Activated naive CD4-positive, alpha-beta T cell treated with anti-CD3 and anti-CD28 coated beads, Interleukin-2, amount 10 ng/mL, durations not matched to agents 7 days and 5 days (primary cell): ENCODE measurements around the gene CCNK.

ENCODE experiments used
- CTCF ChIA-PET: fragments of 350-600 bp; sonication (Branson Sonifier 250); formaldehyde crosslinking; loops from one replicate; lab custom pipeline; 2021; ENCODE audit warnings: antibody characterized with exemption; lab: Charles Lee
- DNase-seq: peaks from one replicate; pipeline ENCODE4 v3.0.0-alpha.2; 2020
- H3K27ac Mint-ChIP-seq: one replicate; pipeline ENCODE4 v1.8.0; 2021; ENCODE audit warnings: mild to moderate bottlenecking, moderate library complexity, mixed read lengths
- H3K27me3 Mint-ChIP-seq: one replicate; pipeline ENCODE4 v1.8.0; 2021; ENCODE audit warnings: mild to moderate bottlenecking, mixed read lengths
- H3K36me3 Mint-ChIP-seq: one replicate; pipeline ENCODE4 v1.8.0; 2021; ENCODE audit warnings: mixed read lengths
- H3K4me1 Mint-ChIP-seq: one replicate; pipeline ENCODE4 v1.8.0; 2021; ENCODE audit warnings: mixed read lengths
- H3K4me3 Mint-ChIP-seq: one replicate; pipeline ENCODE4 v1.8.0; 2021; ENCODE audit warnings: mild to moderate bottlenecking, moderate library complexity, mixed read lengths
- H3K9me3 Mint-ChIP-seq: one replicate; pipeline ENCODE4 v1.8.0; 2021; ENCODE audit warnings: mixed read lengths

The CCNK gene

DNA sequence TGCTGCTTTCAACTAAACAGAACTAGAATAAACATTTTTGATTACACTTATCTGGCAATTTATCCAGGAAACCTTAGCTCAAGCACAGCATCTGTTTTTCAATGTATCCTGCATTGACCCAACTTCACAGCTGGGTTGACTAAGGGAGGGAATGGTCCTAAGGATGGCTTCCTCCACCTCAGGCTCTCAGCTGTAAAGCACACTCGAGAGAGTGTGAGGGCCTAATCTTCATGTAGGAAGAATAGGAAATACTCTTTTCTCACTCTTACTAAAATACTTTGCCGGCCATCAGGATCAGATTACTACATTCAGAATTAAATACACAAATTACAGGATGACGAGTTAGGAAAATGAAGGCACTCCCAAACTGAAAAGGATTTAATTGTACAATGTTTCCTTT, 7.8 kb upstream of the CCNK start:
- H3K27ac Mint-ChIP-seq, result no peak overlapping the region
- H3K36me3 Mint-ChIP-seq, result no peaks in the 10 kb centered on the region
- no peak overlapping the region for H3K4me3 Mint-ChIP-seq
- no peaks in the 10 kb centered on the region for H3K27me3 Mint-ChIP-seq
- H3K9me3 Mint-ChIP-seq, result no peaks in the 10 kb centered on the region
- CTCF ChIA-PET, result no interaction called here
- DNase-seq, result no peak
- H3K4me1 Mint-ChIP-seq, result peaks cover 10% of the 10 kb centered on the region

DNA sequence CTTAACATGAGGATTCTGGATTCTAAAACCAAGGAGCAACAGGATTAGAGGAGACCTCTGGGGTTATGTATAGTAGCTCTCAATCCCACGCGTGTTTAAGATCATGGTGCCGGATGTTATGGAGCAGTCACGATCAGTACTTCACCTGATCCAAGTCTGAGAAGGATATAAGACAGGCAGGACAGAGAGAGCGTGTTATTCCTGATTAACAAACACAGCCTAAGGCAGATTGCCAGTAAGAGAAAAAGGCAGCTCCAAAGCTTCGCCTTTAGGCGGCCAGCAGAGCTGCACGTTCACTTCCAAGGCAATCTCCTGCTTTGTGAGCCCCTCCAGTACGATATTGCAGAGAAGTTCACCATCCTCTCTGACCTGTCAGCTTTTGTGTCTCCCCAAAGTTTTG, 6.0 kb upstream of the CCNK start:
- CTCF ChIA-PET, result no interaction called here
- Mint-ChIP-seq H3K36me3 (no peaks in the 10 kb centered on the region), H3K9me3 (no peaks in the 10 kb centered on the region), H3K4me3 (no peak overlapping the region), H3K27ac (no peak overlapping the region), H3K4me1 (peaks cover 21% of the 10 kb centered on the region), H3K27me3 (no peaks in the 10 kb centered on the region)
- no peak for DNase-seq

DNA sequence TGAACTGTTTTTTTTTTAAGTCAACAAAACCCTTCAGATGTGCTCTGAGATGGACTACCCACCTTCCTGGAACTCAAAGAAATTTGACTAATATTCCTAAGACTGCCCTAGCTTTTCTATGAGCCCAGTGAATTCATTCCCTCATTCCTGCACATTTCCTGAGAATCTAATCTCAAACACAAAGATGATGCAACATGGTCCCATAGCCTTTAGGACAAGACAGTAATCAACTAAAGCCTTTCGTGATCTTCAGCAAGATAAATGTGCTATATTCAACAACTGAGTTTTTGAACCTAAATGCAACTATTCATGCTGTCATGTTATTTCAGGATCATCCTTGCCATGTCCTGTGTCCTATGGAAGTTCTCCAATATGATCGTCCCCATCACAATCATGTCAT, 5.5 kb upstream of the CCNK start:
- Mint-ChIP-seq H3K4me1 (peaks cover 21% of the 10 kb centered on the region), H3K9me3 (no peaks in the 10 kb centered on the region), H3K27me3 (no peaks in the 10 kb centered on the region), H3K27ac (no peak overlapping the region), H3K36me3 (no peaks in the 10 kb centered on the region), H3K4me3 (no peak overlapping the region)
- no peak for DNase-seq
- CTCF ChIA-PET, result interaction anchor here (0.6 kb wide), 1 partner anchor 82 kb away, joined by 3 read pairs; no protein-coding TSS in a partner anchor

- Mint-ChIP-seq H3K4me1 (peaks cover 21% of the 10 kb centered on the region), H3K27ac (no peak overlapping the region), H3K27me3 (no peaks in the 10 kb centered on the region), H3K4me3 (no peak overlapping the region), H3K36me3 (peaks cover 2% of the 10 kb centered on the region), H3K9me3 (no peaks in the 10 kb centered on the region)
- no peak for DNase-seq
- CTCF ChIA-PET, result no interaction called here
Observed at GRCh38 chr14:99476864-99477263, 4.3 kb upstream of the CCNK start.

GRCh38 chr14:99478128-99478527, 3.1 kb upstream of the CCNK start:
- no peak for DNase-seq
- H3K4me1 Mint-ChIP-seq, result peaks cover 33% of the 10 kb centered on the region
- H3K4me3 Mint-ChIP-seq, result no peak overlapping the region
- H3K9me3 Mint-ChIP-seq, result no peaks in the 10 kb centered on the region
- H3K27me3 Mint-ChIP-seq, result no peaks in the 10 kb centered on the region
- CTCF ChIA-PET, result no interaction called here
- H3K27ac Mint-ChIP-seq, result no peak overlapping the region
- peaks cover 2% of the 10 kb centered on the region for H3K36me3 Mint-ChIP-seq

GRCh38 chr14:99479160-99479905, 1.9 kb upstream of the CCNK start:
- H3K9me3 Mint-ChIP-seq, result no peaks in the 10 kb centered on the region
- CTCF ChIA-PET, result no interaction called here
- peak overlapping the region; percentile 87 for H3K27ac Mint-ChIP-seq
- no peaks in the 10 kb centered on the region for H3K27me3 Mint-ChIP-seq
- peaks cover 43% of the 10 kb centered on the region for H3K4me1 Mint-ChIP-seq
- H3K4me3 Mint-ChIP-seq, result peak overlapping the region; percentile 94
- peaks cover 2% of the 10 kb centered on the region for H3K36me3 Mint-ChIP-seq
- DNase-seq, result no peak

- H3K4me1 Mint-ChIP-seq, result peaks cover 46% of the 10 kb centered on the region
- H3K9me3 Mint-ChIP-seq, result no peaks in the 10 kb centered on the region
- peaks cover 2% of the 10 kb centered on the region for H3K36me3 Mint-ChIP-seq
Observed at GRCh38 chr14:99479906-99480869, 1.0 kb upstream of the CCNK start, which contains the start of gene SETD3. SETD3 (minus strand) TSS chr14:99480859; CDS start chr14:99465805, 15,054 bp downstream.

DNA sequence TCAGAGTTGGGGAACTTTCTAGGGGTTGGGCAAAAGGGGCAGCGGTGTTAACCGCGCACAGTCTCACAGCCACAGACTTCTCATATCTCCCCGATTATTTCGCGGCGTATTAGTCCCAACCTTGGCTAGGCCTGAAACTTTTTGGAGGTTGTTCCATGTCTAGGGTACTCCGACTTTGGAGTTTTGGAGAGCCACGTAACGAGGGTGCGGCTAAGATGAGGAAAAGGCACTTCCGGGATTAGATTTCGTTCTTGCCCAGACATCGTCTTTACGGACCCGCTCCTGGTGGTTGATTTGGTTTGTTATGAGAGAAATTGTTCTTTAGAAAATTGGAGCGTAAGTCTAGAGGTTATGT, 513 bp downstream of the CCNK start:
- Mint-ChIP-seq H3K36me3 (peaks cover 2% of the 10 kb centered on the region), H3K27ac (peak overlapping the region; percentile 98), H3K4me3 (peak overlapping the region; percentile 98), H3K27me3 (no peaks in the 10 kb centered on the region), H3K4me1 (peaks cover 49% of the 10 kb centered on the region), H3K9me3 (no peaks in the 10 kb centered on the region)
- CTCF ChIA-PET, result no interaction called here
- peak; percentile 54 for DNase-seq

More at GRCh38 chr14:99479906-99480869, 1.0 kb upstream of the CCNK start, which contains the start of gene SETD3:
- peak within 1 kb of the TSS; percentile 98 for H3K27ac Mint-ChIP-seq
- peak within 1 kb of the TSS; percentile 98 for H3K4me3 Mint-ChIP-seq
- H3K27me3 Mint-ChIP-seq, result no peaks in the 10 kb centered on the region
- peak; percentile 59 for DNase-seq
- CTCF ChIA-PET, result interaction anchor here (0.7 to 1.0 kb wide), 3 partner anchors 11 to 466 kb away, joined by 3 to 4 read pairs (median 3); no protein-coding TSS in a partner anchor

DNA sequence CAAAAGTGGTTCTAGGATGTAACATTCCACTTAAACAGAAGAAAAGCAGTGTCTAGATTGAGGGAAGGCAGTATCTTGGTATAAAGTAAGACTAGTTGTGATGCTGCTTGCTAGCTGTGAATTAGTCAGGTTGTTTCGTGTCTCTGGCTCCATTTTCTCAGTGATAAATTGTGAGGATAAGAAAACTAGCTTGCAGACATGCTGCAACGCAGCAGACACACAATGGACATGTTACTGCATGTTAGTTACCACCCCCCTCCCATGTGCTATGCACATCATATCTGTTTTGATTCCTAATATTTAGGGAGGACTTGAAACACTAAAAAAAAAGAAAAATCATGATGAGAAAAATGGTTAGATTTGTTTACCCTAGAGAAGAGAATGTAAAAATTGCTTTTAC, 2.9 kb downstream of the CCNK start:
- DNase-seq, result no peak
- H3K9me3 Mint-ChIP-seq, result no peaks in the 10 kb centered on the region
- peaks cover 36% of the 10 kb centered on the region for H3K4me1 Mint-ChIP-seq
- CTCF ChIA-PET, result no interaction called here
- H3K27me3 Mint-ChIP-seq, result no peaks in the 10 kb centered on the region
- peaks cover 2% of the 10 kb centered on the region for H3K36me3 Mint-ChIP-seq
- no peak overlapping the region for H3K4me3 Mint-ChIP-seq
- no peak overlapping the region for H3K27ac Mint-ChIP-seq

GRCh38 chr14:99497341-99497740, 16.1 kb downstream of the CCNK start:
- no peak for DNase-seq
- no peak overlapping the region for H3K4me3 Mint-ChIP-seq
- peaks cover 3% of the 10 kb centered on the region for H3K4me1 Mint-ChIP-seq
- H3K9me3 Mint-ChIP-seq, result no peaks in the 10 kb centered on the region
- CTCF ChIA-PET, result no interaction called here
- H3K27me3 Mint-ChIP-seq, result no peaks in the 10 kb centered on the region
- H3K27ac Mint-ChIP-seq, result no peak overlapping the region
- H3K36me3 Mint-ChIP-seq, result peaks cover 51% of the 10 kb centered on the region

- H3K27me3 Mint-ChIP-seq, result no peaks in the 10 kb centered on the region
- CTCF ChIA-PET, result no interaction called here
- peaks cover 3% of the 10 kb centered on the region for H3K4me1 Mint-ChIP-seq
- no peak for DNase-seq
- no peak overlapping the region for H3K27ac Mint-ChIP-seq
- H3K9me3 Mint-ChIP-seq, result no peaks in the 10 kb centered on the region
- no peak overlapping the region for H3K4me3 Mint-ChIP-seq
- peaks cover 52% of the 10 kb centered on the region for H3K36me3 Mint-ChIP-seq
Observed at GRCh38 chr14:99497894-99498293, 16.7 kb downstream of the CCNK start.

DNA sequence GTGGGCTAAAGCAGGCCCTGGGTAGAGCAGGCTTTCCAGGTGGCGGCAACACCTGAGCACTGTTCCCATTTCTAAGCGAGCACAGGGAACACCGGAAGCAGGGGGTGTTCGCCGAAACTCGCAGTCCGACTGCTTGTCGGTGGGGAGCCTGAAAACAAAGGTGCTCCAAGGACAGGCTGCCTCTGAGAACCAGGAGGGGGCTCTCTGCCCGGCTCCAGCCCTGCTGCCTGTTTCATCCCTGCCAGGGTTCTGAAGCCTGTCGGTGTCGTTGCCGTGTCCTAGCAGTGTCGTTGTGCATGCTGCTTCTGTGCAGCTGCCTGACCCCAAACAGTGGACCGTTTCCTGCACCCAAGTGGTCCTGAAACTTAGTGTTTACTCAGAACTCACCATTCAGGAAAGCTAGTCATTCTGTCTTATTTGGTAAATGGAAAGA, 21.8 kb downstream of the CCNK start:
- Mint-ChIP-seq H3K36me3 (peaks cover 50% of the 10 kb centered on the region), H3K27me3 (no peaks in the 10 kb centered on the region), H3K4me3 (no peak overlapping the region), H3K9me3 (no peaks in the 10 kb centered on the region), H3K4me1 (no peaks in the 10 kb centered on the region), H3K27ac (no peak overlapping the region)
- CTCF ChIA-PET, result no interaction called here
- DNase-seq, result no peak

- no peak overlapping the region for H3K27ac Mint-ChIP-seq
- no peaks in the 10 kb centered on the region for H3K27me3 Mint-ChIP-seq
- peaks cover 48% of the 10 kb centered on the region for H3K36me3 Mint-ChIP-seq
- no peaks in the 10 kb centered on the region for H3K9me3 Mint-ChIP-seq
- CTCF ChIA-PET, result no interaction called here
- no peaks in the 10 kb centered on the region for H3K4me1 Mint-ChIP-seq
- H3K4me3 Mint-ChIP-seq, result no peak overlapping the region
- DNase-seq, result no peak
Observed at GRCh38 chr14:99503848-99504453, 22.7 kb downstream of the CCNK start.

- Mint-ChIP-seq H3K27me3 (no peaks in the 10 kb centered on the region), H3K27ac (no peak overlapping the region), H3K9me3 (no peaks in the 10 kb centered on the region), H3K4me3 (no peak overlapping the region), H3K4me1 (no peaks in the 10 kb centered on the region), H3K36me3 (peaks cover 54% of the 10 kb centered on the region)
- no peak for DNase-seq
- CTCF ChIA-PET, result no interaction called here
Observed at GRCh38 chr14:99505089-99505488, 23.9 kb downstream of the CCNK start.
